Kidney (tissue), 14 donors: ENCODE measurements around the gene PKD2L1. TPM values are rescaled to one million over a fixed set of nuclear protein-coding genes. Genes with fewer than 3 reads are reported as not detected.
A peak's percentile ranks its signal among the peaks of the same experiment; 100 is the strongest.

ENCODE experiments used
- DNase-seq, 5 donors: peaks; one replicate each; pipeline ENCODE4 v3.0.0-alpha.2; 2013 to 2020
- FAIRE-seq: peaks from 2 replicates; lab custom pipeline; 2012; peaks lifted over from hg19 to GRCh38; lab: Jason Lieb, UNC
- H3K27ac ChIP-seq, 2 donors: one replicate each; pipeline ENCODE4 v1.7.0; 2013; ENCODE audit warnings: low read depth in 2 of 2, low read length in 2 of 2, inconsistent platforms in 1 of 2
- H3K27me3 ChIP-seq: one replicate; pipeline ENCODE4 v1.7.1; 2013; ENCODE audit warnings: low read length, inconsistent platforms; ENCODE audit not compliant: control insufficient read depth, insufficient read depth
- H3K36me3 ChIP-seq, 3 donors: one replicate each; pipeline versions ENCODE4 v1.7.0 to v1.7.1; 2013; ENCODE audit warnings: low read length in 3 of 3, control low read depth in 1 of 3, inconsistent platforms in 1 of 3; ENCODE audit not compliant: insufficient read depth in 3 of 3, control insufficient read depth in 2 of 3
- H3K4me1 ChIP-seq, 3 donors: one replicate each; pipeline versions ENCODE4 v1.7.0 to v1.7.1; 2013; ENCODE audit warnings: low read length in 3 of 3, inconsistent platforms in 1 of 3, low read depth in 1 of 3; ENCODE audit not compliant: control insufficient read depth in 2 of 3, insufficient read depth in 2 of 3
- H3K4me3 ChIP-seq, 3 donors: one replicate each; pipeline versions ENCODE4 v1.7.0 to v1.8.1; 2013; ENCODE audit warnings: low read length in 3 of 3, control low read depth in 1 of 3, inconsistent platforms in 1 of 3
- H3K9ac ChIP-seq, 3 donors: one replicate each; pipeline versions ENCODE4 v1.7.0 to v1.7.1; 2013; ENCODE audit warnings: low read length in 3 of 3, control low read depth in 1 of 3, inconsistent platforms in 1 of 3
- H3K9me3 ChIP-seq, 3 donors: one replicate each; pipeline versions ENCODE4 v1.7.0 to v1.7.1; 2013; ENCODE audit warnings: low read length in 3 of 3, control low read depth in 1 of 3, inconsistent platforms in 1 of 3; ENCODE audit not compliant: control insufficient read depth in 2 of 3, insufficient read depth in 1 of 3
- intact Hi-C: fragments of 100-400 bp; cut with DNase I; formaldehyde crosslinking; loops from one replicate; pipeline ENCODE4 v1.11.1; 2022
- polyA plus RNA-seq: library from polyadenylated mRNA; stranded (reverse); fragments of 350-450 nt; fragmentation: Illumina TruSeq; extraction: RNeasy Lipid Tissue Mini Kit (QIAGEN cat#74804); gene quantifications from one replicate; pipeline ENCODE4 v1.2.3, GENCODE V29; 2014; ENCODE audit warnings: low read depth, low replicate concordance; ENCODE audit not compliant: insufficient read depth
- total RNA-seq: library from RNA; stranded (reverse); fragmentation: NEBNext Ultra II Directional; extraction: Animal tissue kit (Norgen Biotek cat#: 25700); gene quantifications from one replicate; pipeline ENCODE4 v1.2.1, GENCODE V29; 2021
- TF ChIP-seq, protein P1 (sequence below): IDR thresholded peaks from 3 replicates; pipeline ENCODE4 v1.5.1; 2012; ENCODE audit warnings: mild to moderate bottlenecking, moderate library complexity, borderline replicate concordance; ENCODE audit not compliant: insufficient read depth; ENCODE audit errors: extremely low read depth
- donor health status: control.
- donor health status: control.
- donor health status: control.
- donor health status: control.
- donor health status: control.
- donor health status: DM: yes; HTN: yes; CAD: no.
- donor health status: Normal renal cell carcinoma (clear cell type).

The PKD2L1 gene
- total and polyA plus RNA-seq, 2 donors from 2014 or later, result 0.17 TPM; not detected in 1

DNA sequence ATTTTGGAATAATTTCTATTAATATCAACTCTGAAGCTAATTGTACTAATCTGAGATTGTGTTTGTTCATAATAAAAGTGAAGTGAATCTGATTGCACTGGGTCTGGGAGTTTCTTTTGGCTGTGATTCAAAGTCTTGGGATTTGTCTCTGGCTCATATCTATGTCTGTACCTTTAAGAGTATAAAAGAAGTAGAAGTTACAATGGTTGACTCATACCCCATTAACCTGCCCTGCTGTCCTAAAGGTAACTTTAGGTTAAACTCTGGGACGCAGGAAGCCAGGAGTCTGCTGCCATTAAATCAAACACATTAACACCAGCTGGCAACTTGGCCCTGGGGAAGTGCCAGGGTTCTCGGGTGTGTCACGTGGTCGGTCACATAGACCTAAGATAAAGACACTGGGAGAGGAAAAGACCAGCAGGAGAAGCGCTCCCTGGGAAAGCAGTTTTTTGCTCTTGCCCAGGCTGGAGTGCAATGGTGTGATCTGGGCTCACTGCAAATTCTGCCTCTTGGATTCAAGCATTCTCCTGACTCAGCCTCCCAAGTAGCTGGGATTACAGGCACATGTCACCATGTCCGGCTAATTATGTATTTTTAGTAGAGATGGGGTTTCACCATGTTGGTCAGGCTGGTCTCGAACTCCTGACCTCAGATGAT is 34.8 kb upstream of the PKD2L1 start:
- Histone ChIP-seq H3K4me1 (peaks cover 0 to 19% (median 7%) of the 10 kb centered on the region in 3 donors), H3K9me3 (no peaks in the 10 kb centered on the region), H3K27ac (peak overlapping the region in 1 of 2 donors; percentile 1), H3K27me3 (no peaks in the 10 kb centered on the region), H3K4me3 (peak overlapping the region in 1 of 3 donors; percentile 3), H3K9ac (no peak overlapping the region), H3K36me3 (no peaks in the 10 kb centered on the region)
- peak; percentile 69 to 92 (median 86) for DNase-seq
- intact Hi-C loops, result no loop called here
- peak; percentile 82 for FAIRE-seq
- TF ChIP-seq, protein P1, sequence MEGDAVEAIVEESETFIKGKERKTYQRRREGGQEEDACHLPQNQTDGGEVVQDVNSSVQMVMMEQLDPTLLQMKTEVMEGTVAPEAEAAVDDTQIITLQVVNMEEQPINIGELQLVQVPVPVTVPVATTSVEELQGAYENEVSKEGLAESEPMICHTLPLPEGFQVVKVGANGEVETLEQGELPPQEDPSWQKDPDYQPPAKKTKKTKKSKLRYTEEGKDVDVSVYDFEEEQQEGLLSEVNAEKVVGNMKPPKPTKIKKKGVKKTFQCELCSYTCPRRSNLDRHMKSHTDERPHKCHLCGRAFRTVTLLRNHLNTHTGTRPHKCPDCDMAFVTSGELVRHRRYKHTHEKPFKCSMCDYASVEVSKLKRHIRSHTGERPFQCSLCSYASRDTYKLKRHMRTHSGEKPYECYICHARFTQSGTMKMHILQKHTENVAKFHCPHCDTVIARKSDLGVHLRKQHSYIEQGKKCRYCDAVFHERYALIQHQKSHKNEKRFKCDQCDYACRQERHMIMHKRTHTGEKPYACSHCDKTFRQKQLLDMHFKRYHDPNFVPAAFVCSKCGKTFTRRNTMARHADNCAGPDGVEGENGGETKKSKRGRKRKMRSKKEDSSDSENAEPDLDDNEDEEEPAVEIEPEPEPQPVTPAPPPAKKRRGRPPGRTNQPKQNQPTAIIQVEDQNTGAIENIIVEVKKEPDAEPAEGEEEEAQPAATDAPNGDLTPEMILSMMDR, result no peak

DNA sequence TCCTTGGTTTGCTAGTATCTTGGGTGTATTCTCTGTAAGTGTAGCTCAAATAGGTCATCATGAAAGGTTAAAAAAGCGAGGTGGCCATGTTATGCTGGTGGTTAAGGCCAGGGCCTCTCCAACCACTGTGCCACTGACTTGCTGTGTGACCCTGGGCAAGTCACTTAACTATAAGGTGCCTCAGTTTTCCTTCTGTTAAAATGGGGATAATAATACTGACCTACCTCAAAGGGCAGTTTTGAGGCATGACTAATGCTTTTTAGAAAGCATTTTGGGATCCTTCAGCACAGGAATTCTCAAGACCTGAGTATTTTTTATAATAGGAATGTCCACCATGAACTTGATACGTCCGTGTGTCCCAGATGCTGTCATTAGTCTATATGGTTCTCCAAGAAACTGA is 34.1 kb upstream of the PKD2L1 start:
- H3K27ac ChIP-seq, result no peak overlapping the region

DNA sequence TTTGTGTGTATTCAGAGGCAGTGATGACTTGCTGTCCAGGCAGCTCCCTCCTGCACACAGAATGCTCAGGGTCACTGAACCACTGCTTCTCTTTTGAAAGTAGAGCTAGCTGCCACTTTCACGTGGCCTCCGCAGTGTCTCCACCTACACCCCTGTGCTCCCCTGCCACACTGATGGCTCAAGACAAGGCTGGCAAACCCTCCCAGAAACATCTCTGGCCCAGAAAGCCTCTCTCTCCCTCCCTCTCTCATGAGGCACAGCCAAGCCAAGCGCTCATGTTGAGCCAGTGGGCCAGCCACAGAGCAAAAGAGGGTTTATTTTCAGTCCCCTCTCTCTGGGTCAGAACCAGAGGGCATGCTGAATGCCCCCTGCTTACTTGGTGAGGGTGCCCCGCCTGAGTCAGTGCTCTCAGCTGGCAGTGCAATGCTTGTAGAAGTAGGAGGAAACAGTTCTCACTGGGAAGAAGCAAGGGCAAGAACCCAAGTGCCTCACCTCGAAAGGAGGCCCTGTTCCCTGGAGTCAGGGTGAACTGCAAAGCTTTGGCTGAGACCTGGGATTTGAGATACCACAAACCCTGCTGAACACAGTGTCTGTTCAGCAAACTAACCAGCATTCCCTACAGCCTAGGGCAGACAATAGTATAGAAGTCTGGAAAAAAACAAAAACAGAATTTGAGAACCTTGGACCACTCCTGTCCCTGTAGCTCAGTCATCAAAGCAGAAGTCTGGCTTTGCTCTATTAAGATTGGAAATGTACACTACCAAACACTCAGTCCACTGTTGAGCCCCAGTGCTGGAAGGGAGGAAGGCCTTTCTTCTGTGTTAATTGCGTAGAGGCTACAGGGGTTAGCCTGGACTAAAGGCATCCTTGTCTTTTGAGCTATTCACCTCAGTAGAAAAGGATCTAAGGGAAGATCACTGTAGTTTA is 32.8 kb upstream of the PKD2L1 start:
- H3K27ac ChIP-seq, result no peak overlapping the region
- peaks cover 0 to 19% (median 9%) of the 10 kb centered on the region in 3 donors for H3K4me1 ChIP-seq
- no peaks in the 10 kb centered on the region for H3K9me3 ChIP-seq
- TF ChIP-seq, protein P1, result no peak
- intact Hi-C loops, result no loop called here
- H3K9ac ChIP-seq, result no peak overlapping the region
- no peaks in the 10 kb centered on the region for H3K27me3 ChIP-seq
- DNase-seq (no peak), FAIRE-seq (no peak)
- no peak overlapping the region for H3K4me3 ChIP-seq
- H3K36me3 ChIP-seq, result no peaks in the 10 kb centered on the region

More for the DNA sequence above, 34.1 kb upstream of the PKD2L1 start:
- H3K36me3 ChIP-seq, result no peaks in the 10 kb centered on the region
- H3K9me3 ChIP-seq, result no peaks in the 10 kb centered on the region
- FAIRE-seq (no peak), DNase-seq (no peak)
- no peak overlapping the region for H3K4me3 ChIP-seq
- TF ChIP-seq, protein P1, result no peak
- intact Hi-C loops, result no loop called here
- no peak overlapping the region for H3K9ac ChIP-seq
- H3K4me1 ChIP-seq, result peaks cover 0 to 19% (median 7%) of the 10 kb centered on the region in 3 donors
- H3K27me3 ChIP-seq, result no peaks in the 10 kb centered on the region
